Retina (tissue), 1 donor: Measurements from ENCODE around the gene FTHL17.
A peak's percentile ranks its signal among the peaks of the same experiment; 100 is the strongest.

ENCODE experiments used
- DNase-seq: peaks from one replicate; pipeline ENCODE4 v3.0.0-alpha.2; 2016

The FTHL17 gene

GRCh38 chrX:31036895-31037294, 34.9 kb downstream of the FTHL17 start:
- DNase-seq: peak; percentile 20

DNA sequence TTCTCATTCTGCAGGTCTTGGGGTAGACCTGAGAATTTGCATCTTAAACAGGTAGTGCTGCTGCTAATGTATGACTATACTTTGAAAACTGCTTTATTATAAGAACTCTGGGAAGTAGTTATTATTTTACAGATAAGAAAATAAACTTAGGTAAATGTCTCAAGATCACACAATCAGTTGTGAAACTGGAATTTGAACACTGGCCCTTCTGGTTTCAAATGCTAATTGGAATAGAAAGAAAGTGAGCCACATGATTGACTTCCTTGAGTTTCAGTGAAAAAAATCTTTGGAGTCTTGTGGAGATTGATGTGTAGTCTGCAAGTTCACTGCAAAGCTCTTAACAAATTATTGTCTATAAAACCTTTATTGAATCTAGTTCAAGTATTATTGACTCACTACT, 44.5 kb downstream of the FTHL17 start:
- no peak for DNase-seq

- DNase-seq: no peak
Measured at GRCh38 chrX:31024866-31025265, 47.0 kb downstream of the FTHL17 start.

DNA sequence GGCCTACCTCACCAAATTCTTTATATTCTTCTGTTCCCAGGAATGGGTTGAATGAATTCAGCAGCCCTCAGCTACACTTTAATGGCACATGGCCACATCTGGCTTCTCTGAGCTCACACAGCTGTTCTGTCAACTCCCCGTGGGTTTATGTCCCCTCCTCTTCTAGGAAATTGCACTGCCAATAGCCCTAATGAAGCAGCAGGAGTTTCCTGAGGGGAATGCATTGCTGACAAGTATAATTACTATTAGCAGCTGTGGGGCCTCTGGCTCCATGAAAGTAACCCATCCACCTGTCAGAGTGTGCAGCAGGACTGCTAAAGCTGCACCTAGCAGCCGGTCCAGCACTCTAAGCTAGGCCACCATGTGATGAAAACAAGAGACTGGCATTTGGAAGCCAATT, 50.3 kb downstream of the FTHL17 start:
- DNase-seq: no peak
